ENCODE results near the gene ZNF275.
A peak's percentile ranks its signal among the peaks of the same experiment; 100 is the strongest.

- TF ChIP-seq CTCF (IDR thresholded peaks at IDR 0.05) (peak in 5 of 6 experiments; percentile 21 to 55 (median 47)), POLR2A (IDR thresholded peaks at IDR 0.05) (no peak)
These were observed 66.5 kb downstream of the ZNF275 start for GRCh38 chrX:153400146-153401132.
